Stimulated activated effector memory CD8-positive, alpha-beta T cell treated with anti-CD3 and anti-CD28 coated beads, Interleukin-12 subunit alpha, Interleukin-12 subunit beta, amount 100 ng/mL, for 72 hours (primary cell): ENCODE measurements around the gene HARS2.
"Not testable (repeated sequence)": the region's sequence is repeated elsewhere in the genome, so short reads cannot be mapped to it uniquely, and the experiment has no call there.

Experiments
- ATAC-seq: fragments of 150-1000 bp; cut with Tn5 transposase; 2 replicates; pipeline ENCODE4 v1.10.0; 2021
- DNase-seq, 2 donors: peaks; one replicate each; pipeline ENCODE4 v3.0.0; 2021 to 2022; ENCODE audit warnings: low spot score in 2 of 2
- H3K27ac Mint-ChIP-seq: one replicate; pipeline ENCODE4 v1.8.0; 2022; ENCODE audit warnings: mild to moderate bottlenecking, mixed read lengths
- H3K36me3 Mint-ChIP-seq: one replicate; pipeline ENCODE4 v1.8.0; 2022; ENCODE audit warnings: mild to moderate bottlenecking, mixed read lengths
- H3K4me1 Mint-ChIP-seq: one replicate; pipeline ENCODE4 v1.8.0; 2022; ENCODE audit warnings: mixed read lengths
- H3K4me3 Mint-ChIP-seq: one replicate; pipeline ENCODE4 v1.8.0; 2022; ENCODE audit warnings: mild to moderate bottlenecking, mixed read lengths
- H3K9me3 Mint-ChIP-seq: one replicate; pipeline ENCODE4 v1.8.0; 2022; ENCODE audit warnings: mixed read lengths

HARS2 gene, protein sequence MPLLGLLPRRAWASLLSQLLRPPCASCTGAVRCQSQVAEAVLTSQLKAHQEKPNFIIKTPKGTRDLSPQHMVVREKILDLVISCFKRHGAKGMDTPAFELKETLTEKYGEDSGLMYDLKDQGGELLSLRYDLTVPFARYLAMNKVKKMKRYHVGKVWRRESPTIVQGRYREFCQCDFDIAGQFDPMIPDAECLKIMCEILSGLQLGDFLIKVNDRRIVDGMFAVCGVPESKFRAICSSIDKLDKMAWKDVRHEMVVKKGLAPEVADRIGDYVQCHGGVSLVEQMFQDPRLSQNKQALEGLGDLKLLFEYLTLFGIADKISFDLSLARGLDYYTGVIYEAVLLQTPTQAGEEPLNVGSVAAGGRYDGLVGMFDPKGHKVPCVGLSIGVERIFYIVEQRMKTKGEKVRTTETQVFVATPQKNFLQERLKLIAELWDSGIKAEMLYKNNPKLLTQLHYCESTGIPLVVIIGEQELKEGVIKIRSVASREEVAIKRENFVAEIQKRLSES

DNA sequence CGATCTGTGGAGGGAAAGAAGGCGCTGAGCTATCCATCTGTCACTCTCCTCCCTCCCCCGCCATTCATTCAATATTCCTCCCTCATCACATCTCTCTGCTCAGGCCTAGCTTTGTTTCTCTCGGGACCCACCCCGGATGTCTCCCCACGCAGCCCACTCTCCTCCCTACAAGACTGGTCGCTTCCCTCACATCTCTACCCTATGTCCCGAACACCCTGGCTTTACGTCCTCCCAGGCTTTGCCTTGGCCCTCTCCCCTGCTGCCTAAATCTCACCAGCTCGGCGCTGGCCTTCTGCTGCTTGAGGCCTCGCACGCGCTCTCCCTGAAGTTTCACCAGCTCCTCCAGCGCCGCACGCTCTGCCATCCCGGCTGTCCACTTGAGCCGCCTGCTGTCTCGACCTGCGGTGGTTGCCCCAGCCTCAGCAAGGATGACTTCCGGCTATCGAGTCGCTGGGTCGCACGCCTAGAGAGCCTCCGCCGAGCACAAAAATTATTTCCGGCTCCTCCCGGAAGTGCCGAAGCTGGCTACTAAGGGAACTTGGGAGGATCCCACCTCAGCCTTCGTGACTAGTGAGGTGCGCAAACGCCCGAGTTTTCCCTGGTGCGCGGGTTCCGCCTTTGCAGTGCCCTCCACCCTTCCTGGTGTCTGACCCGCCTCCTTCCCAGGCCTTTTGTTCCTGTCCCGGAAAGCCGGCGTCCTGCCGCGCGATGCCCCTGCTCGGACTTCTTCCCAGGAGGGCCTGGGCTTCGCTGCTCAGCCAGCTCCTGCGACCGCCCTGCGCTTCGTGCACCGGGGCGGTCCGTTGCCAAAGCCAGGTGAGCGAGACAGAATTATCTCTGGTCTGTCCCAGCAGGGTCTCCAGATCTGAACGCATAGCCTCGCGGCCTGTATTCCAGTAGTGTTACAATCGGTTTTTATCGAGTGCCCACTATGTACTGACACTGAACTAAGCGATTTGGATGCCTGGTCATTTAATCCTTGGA lies at the start of gene HARS2, which contains the start of gene HARS1:
TSS of gene HARS2 (plus strand) at position 515 of the 984 bp plus-strand sequence. CDS start at position 709, 194 bp downstream.
TSS of gene HARS1 (minus strand) at position 430 of the 984 bp plus-strand sequence. CDS start at position 364, 66 bp downstream.
- ATAC-seq (peak; percentile 97), DNase-seq (peak; percentile 63 to 91)
- H3K27ac Mint-ChIP-seq, result peak within 1 kb of the TSS; percentile 96
- peak within 1 kb of the TSS; percentile 97 for H3K4me3 Mint-ChIP-seq
- H3K9me3 Mint-ChIP-seq, result no peaks in the 10 kb centered on the region
- peaks cover 29% of the 10 kb centered on the region for H3K4me1 Mint-ChIP-seq
- peaks cover 85% of the 10 kb centered on the region for H3K36me3 Mint-ChIP-seq

DNA sequence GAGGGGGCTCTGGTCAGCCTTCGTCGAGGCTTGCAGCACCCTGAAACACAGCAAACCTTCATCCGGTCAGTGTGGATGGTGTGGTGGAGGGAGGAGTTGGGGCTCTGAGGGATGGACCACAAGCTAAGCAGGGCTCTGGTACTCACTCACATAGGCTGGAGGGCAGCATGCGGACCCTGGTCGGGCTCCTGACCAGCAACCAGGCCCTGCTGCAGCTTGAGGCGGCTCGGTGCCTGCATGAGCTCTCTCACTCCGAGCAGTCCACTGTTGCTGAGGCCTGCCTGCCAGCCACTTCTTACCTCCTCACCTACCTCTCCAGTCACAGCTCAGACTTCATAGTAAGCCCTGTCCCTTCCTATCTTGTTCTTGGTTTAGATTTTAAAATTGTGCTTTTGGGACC lies 49.5 kb upstream of the HARS2 start:
- Mint-ChIP-seq H3K27ac (peak overlapping the region; percentile 70), H3K4me1 (peaks cover 64% of the 10 kb centered on the region), H3K4me3 (no peak overlapping the region), H3K36me3 (peaks cover 47% of the 10 kb centered on the region), H3K9me3 (no peaks in the 10 kb centered on the region)
- DNase-seq (no peak), ATAC-seq (no peak)

DNA sequence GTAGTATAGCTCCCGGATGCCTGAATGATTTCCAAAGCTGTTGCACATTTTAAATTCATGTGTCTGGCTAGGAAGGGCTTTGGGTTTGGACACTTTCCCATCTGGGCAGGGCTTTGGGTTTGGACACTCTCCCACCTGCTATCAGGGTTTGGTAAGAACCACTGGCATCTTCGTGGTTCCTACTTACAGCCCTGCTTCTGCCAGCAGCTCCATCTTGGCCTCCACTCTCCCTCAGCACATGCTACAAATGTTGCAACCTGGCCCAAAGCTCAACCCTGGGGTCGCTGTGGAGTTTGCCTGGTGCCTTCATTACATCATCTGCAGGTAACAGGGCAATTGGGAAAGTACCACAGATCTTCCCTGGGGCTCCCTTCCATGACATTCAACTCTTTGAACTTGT lies 48.5 kb upstream of the HARS2 start:
- peaks cover 52% of the 10 kb centered on the region for H3K36me3 Mint-ChIP-seq
- DNase-seq (no peak), ATAC-seq (no peak)
- H3K4me3 Mint-ChIP-seq, result no peak overlapping the region
- H3K27ac Mint-ChIP-seq, result peak overlapping the region; percentile 70
- peaks cover 65% of the 10 kb centered on the region for H3K4me1 Mint-ChIP-seq
- no peaks in the 10 kb centered on the region for H3K9me3 Mint-ChIP-seq

- Mint-ChIP-seq H3K4me3 (peak overlapping the region; percentile 88), H3K36me3 (peaks cover 94% of the 10 kb centered on the region), H3K27ac (peak overlapping the region; percentile 95), H3K9me3 (no peaks in the 10 kb centered on the region), H3K4me1 (peaks cover 58% of the 10 kb centered on the region)
- peak; percentile 40 for ATAC-seq
- DNase-seq, result no peak
These were observed 44.2 kb upstream of the HARS2 start for GRCh38 chr5:140647042-140647419.

DNA sequence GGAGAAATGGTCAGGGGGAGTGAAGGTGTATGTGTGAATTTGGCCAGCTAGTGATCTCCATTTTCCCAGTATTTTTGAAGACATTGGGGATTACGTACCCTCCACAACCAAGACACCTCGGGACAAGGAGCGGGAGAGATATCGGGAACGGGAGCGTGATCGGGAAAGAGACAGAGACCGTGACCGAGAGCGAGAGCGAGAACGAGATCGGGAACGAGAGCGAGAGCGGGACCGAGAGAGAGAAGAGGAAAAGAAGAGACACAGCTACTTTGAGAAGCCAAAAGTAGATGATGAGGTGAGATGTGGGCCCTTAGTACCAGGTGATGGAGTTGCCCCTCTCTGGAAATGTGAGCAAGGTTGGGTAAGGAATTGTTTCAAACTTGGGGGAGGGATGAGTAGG lies 32.4 kb upstream of the HARS2 start:
- Mint-ChIP-seq H3K4me1 (peaks cover 5% of the 10 kb centered on the region), H3K27ac (peak overlapping the region; percentile 58), H3K36me3 (peaks cover 96% of the 10 kb centered on the region), H3K9me3 (no peaks in the 10 kb centered on the region), H3K4me3 (no peak overlapping the region)
- DNase-seq (no peak), ATAC-seq (no peak)

GRCh38 chr5:140660371-140660770 lies 30.9 kb upstream of the HARS2 start:
- Mint-ChIP-seq H3K36me3 (peaks cover 96% of the 10 kb centered on the region), H3K4me1 (peaks cover 13% of the 10 kb centered on the region)
- not testable (repeated sequence) for ATAC-seq, H3K9me3 Mint-ChIP-seq, H3K27ac Mint-ChIP-seq, H3K4me3 Mint-ChIP-seq, DNase-seq

DNA sequence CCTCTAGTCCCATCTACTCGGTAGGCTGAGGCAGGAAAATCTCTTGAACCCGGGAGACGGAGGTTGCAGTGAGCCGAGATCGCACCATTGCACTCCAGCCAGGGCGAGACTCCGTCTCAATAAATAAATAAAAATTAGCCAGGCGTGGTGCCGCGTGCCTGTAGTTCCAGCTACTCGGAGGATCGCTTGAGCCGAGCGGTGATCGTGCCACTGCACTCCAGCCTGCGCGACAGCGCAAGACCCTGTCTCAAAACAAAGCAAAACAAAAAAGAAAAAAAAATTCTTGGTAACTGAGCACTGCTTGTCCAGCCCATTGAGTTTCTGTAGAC lies 27.3 kb upstream of the HARS2 start:
- no peak for ATAC-seq
- Mint-ChIP-seq H3K4me1 (peaks cover 37% of the 10 kb centered on the region), H3K9me3 (no peaks in the 10 kb centered on the region), H3K27ac (peak overlapping the region; percentile 97), H3K4me3 (peak overlapping the region; percentile 100), H3K36me3 (peaks cover 81% of the 10 kb centered on the region)
- no peak for DNase-seq

DNA sequence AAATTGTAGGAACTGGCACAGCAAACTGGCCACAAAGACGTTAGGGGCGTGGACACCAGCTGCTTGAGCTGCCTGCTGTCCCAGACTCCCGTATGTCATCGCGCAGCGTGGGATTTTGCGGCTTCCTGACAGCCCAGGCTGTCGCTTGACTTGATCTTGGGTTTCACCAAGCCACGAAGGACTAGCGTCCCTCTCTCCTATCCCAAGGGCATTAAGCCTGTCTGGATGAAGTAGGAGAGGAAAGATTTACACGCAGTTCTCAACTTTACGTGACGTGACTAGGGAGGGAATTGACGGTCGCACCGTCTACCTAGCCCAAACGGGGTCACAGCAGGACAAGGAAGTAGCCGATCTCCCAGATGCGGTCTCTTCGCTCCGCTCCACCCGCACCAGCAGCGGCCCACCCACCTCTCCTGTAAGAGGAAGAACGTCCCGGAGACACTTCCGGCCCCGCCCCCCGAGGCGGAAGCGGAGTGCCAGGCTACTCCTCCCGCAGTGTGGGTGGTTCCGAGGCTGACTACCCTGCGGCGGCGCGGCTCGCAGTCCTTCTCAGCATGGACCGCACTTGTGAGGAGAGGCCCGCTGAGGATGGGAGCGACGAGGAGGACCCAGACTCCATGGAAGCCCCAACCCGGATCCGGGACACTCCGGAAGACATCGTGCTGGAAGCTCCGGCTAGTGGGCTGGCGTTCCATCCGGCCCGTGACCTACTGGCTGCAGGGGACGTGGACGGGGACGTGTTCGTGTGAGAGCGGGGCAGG lies 26.7 kb upstream of the HARS2 start, which contains the start of gene WDR55:
TSS of gene WDR55 (plus strand) at position 546 of the 761 bp plus-strand sequence. CDS start at position 555, 9 bp downstream.
- peak; percentile 98 for ATAC-seq
- Mint-ChIP-seq H3K36me3 (peaks cover 81% of the 10 kb centered on the region), H3K9me3 (no peaks in the 10 kb centered on the region), H3K27ac (peak within 1 kb of the TSS; percentile 97), H3K4me1 (peaks cover 37% of the 10 kb centered on the region), H3K4me3 (peak within 1 kb of the TSS; percentile 100)
- peak; percentile 88 to 97 for DNase-seq

DNA sequence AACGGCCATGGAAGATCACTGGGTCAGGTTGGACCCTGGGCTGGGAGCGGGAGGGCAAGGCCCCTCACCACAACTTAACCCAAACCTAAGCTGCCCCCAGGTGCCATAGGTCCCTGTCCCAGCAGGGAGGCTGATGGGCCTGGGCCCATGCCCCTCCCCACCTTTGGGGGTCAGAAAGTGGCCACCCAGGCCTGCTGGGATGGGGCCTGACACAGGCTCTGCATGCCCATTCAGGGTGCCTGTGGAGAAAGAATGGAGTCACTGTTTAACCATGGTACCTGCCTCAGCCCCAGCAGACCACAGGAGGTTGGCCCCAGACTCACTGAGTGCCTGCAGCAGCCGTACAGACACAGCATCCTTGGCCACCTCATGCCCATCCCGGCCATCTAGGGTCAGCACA lies 20.2 kb upstream of the HARS2 start:
- H3K4me3 Mint-ChIP-seq, H3K9me3 Mint-ChIP-seq, DNase-seq, H3K27ac Mint-ChIP-seq, ATAC-seq: not testable (repeated sequence)
- Mint-ChIP-seq H3K4me1 (peaks cover 22% of the 10 kb centered on the region), H3K36me3 (peaks cover 88% of the 10 kb centered on the region)

- Mint-ChIP-seq H3K9me3 (no peaks in the 10 kb centered on the region), H3K27ac (no peak overlapping the region), H3K36me3 (peaks cover 93% of the 10 kb centered on the region), H3K4me3 (no peak overlapping the region), H3K4me1 (peaks cover 16% of the 10 kb centered on the region)
- ATAC-seq (no peak), DNase-seq (no peak)
These were observed 19.7 kb upstream of the HARS2 start for GRCh38 chr5:140671472-140672125.

GRCh38 chr5:140672455-140673186 lies 18.6 kb upstream of the HARS2 start:
- Mint-ChIP-seq H3K4me1 (peaks cover 8% of the 10 kb centered on the region), H3K36me3 (peaks cover 97% of the 10 kb centered on the region), H3K27ac (no peak overlapping the region), H3K9me3 (no peaks in the 10 kb centered on the region), H3K4me3 (no peak overlapping the region)
- DNase-seq (no peak), ATAC-seq (no peak)

DNA sequence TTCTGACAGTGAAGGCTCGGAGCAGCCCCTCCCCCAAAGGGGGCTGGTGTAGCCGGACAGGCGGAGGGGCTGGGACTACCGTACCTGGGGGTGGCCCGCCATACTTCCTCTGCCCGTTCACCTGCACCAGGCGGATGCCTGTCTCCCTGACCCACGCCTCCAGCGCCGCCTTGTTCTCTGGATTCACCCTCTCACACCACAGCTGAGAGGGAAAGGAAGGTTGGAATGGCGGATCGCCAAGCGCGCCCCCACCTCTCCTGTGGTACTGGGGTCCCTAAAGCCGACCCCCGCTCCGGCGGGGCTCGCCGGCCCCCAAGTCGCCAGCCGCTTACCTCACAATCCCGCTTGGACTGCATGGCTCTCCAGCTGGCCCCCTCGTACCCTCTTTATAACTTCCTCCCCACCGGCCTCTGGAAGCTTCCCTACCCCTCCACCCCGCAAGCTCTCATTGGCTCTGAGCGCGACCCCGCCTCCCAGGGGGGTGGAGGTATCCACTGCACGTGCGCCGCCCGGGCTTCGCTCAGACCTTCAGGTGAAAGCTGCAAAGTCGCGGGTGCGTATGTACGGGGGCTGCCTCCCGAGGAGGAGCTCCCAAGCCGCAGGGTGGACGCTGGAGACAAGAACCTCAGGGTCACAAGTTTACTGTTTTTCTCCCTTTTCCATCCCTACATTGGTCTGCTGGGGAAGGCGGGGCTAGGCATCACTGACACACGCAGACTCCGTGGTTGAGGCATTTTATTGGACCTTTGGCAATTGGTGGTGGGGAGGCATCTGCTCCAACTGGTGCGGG lies 17.9 kb upstream of the HARS2 start, which contains the start of gene DND1:
TSS of gene DND1 (minus strand) at position 390 of the 790 bp plus-strand sequence. CDS start at position 356, 34 bp downstream.
- Mint-ChIP-seq H3K9me3 (no peaks in the 10 kb centered on the region), H3K27ac (peak within 1 kb of the TSS; percentile 60), H3K4me1 (peaks cover under 1% of the 10 kb centered on the region), H3K36me3 (peaks cover 97% of the 10 kb centered on the region), H3K4me3 (no peak within 1 kb of the TSS)
- ATAC-seq, result peak; percentile 6
- no peak for DNase-seq

DNA sequence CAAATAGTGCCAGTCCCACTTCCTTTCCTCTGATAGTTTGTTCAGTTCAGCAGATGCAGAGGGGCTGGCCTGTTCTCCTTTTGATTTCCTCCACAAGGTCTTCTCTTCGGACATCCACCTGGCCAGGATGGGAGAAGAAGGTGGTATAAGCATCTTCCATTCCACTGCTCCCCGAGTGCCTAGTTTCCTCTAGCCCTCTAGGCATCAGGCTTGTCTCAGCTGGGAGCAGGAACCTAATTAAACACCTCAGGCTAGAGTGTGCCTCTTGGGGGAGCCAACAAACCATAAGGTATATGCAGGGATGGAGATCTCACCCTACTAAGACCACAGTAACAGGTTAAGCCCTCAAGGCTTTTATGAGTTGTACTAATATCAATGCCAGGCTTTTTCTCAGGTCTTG lies 17.0 kb upstream of the HARS2 start:
- no peak for DNase-seq
- no peak overlapping the region for H3K4me3 Mint-ChIP-seq
- no peaks in the 10 kb centered on the region for H3K4me1 Mint-ChIP-seq
- peaks cover 97% of the 10 kb centered on the region for H3K36me3 Mint-ChIP-seq
- H3K27ac Mint-ChIP-seq, result peak overlapping the region; percentile 60
- no peak for ATAC-seq
- no peaks in the 10 kb centered on the region for H3K9me3 Mint-ChIP-seq
